ENCODE results near the gene C1QTNF1. TPM values are rescaled to one million over a fixed set of nuclear protein-coding genes. Genes with fewer than 3 reads are reported as not detected.

C1QTNF1 gene
- total and polyA plus RNA-seq, 9 of the 15 experiments (the other 6 are each of a cell fraction or from before 2014, with no cell fraction given), result 0.09 TPM; not detected in 8

- TF ChIP-seq AFF1 (IDR thresholded peaks at IDR 0.05; ENCODE audit: low read depth in 1 of 2, partially characterized antibody in 2 of 2) (no peak), MCM7 (IDR thresholded peaks at IDR 0.05) (no peak), ZBED1 (IDR thresholded peaks at IDR 0.05) (no peak), MECOM (CRISPR knock-in tag; IDR thresholded peaks at IDR 0.05) (peak; percentile 98), ZNF197 (CRISPR knock-in tag; IDR thresholded peaks at IDR 0.05; ENCODE audit: low read depth) (peak; percentile 99), FOXP1 (CRISPR knock-in tag; IDR thresholded peaks at IDR 0.05) (no peak), ZNF277 (CRISPR knock-in tag; IDR thresholded peaks at IDR 0.05; ENCODE audit: borderline replicate concordance) (no peak), THRA (IDR thresholded peaks at IDR 0.05) (no peak), ZFPM2 (CRISPR knock-in tag; IDR thresholded peaks at IDR 0.05) (peak; percentile 95), MYNN (IDR thresholded peaks at IDR 0.05) (no peak), MYNN (CRISPR knock-in tag; IDR thresholded peaks at IDR 0.05) (no peak), NCOA2 (IDR thresholded peaks at IDR 0.05; ENCODE audit: partially characterized antibody in 2 of 2) (no peak), SPI1 (IDR thresholded peaks at IDR 0.05; ENCODE audit: borderline replicate concordance, low read depth, low read length) (no peak), ZBTB17 (CRISPR knock-in tag; IDR thresholded peaks at IDR 0.05) (peak; percentile 94), ZNF146 (CRISPR knock-in tag; IDR thresholded peaks at IDR 0.05; ENCODE audit: unreplicated experiment) (no peak), PML (IDR thresholded peaks at IDR 0.05; ENCODE audit: low read length) (no peak), HMG20B (CRISPR knock-in tag; IDR thresholded peaks at IDR 0.05) (no peak), POLR2B (IDR thresholded peaks at IDR 0.05; ENCODE audit: low read depth, partially characterized antibody) (no peak), KAT2B (IDR thresholded peaks at IDR 0.05; ENCODE audit: low read depth, low read length) (no peak), POU5F1 (IDR thresholded peaks at IDR 0.05; ENCODE audit: borderline replicate concordance, low read depth, low read length, partially characterized antibody) (no peak), ZNF436 (CRISPR knock-in tag; IDR thresholded peaks at IDR 0.05) (no peak), XRCC5 (IDR thresholded peaks at IDR 0.05; ENCODE audit: low read depth, low read length) (no peak), ELF2 (CRISPR knock-in tag; IDR thresholded peaks at IDR 0.05) (peak; percentile 89), ZNF696 (CRISPR knock-in tag; conservative IDR thresholded peaks at IDR 0.05) (0 out of 2 replicates have a peak, but pooled peaks have one; percentile 77), ZNF408 (CRISPR knock-in tag; IDR thresholded peaks at IDR 0.05; ENCODE audit: low read depth) (no peak)
These were observed 12.4 kb upstream of the C1QTNF1 start (continued) for GRCh38 chr17:79011451-79012147.

Data from K562 (cell line).